Measurements from ENCODE around the gene MIB1.
"Not testable (repeated sequence)": the region's sequence is repeated elsewhere in the genome, so short reads cannot be mapped to it uniquely, and the experiment has no call there.

MIB1 gene

GRCh38 chr18:21745231-21745630 is 4.6 kb downstream of the MIB1 start:
- DNase-seq: peak; percentile 49

- DNase-seq: no peak
Measured at GRCh38 chr18:21747268-21747667, 6.7 kb downstream of the MIB1 start.

GRCh38 chr18:21747764-21748693 is 7.4 kb downstream of the MIB1 start:
- no peak for DNase-seq

GRCh38 chr18:21757833-21758232 is 17.2 kb downstream of the MIB1 start:
- DNase-seq: no peak

- DNase-seq: no peak
Measured at GRCh38 chr18:21759836-21760235, 19.2 kb downstream of the MIB1 start.

GRCh38 chr18:21760321-21760720 is 19.7 kb downstream of the MIB1 start:
- DNase-seq: no peak

GRCh38 chr18:21761471-21762115 is 21.0 kb downstream of the MIB1 start:
- no peak for DNase-seq

- DNase-seq: no peak
Measured at GRCh38 chr18:21762181-21762772, 21.7 kb downstream of the MIB1 start.

GRCh38 chr18:21763846-21764646 is 23.5 kb downstream of the MIB1 start:
- DNase-seq: no peak

GRCh38 chr18:21769206-21769605 is 28.6 kb downstream of the MIB1 start:
- no peak for DNase-seq

- DNase-seq: no peak
Measured at GRCh38 chr18:21774722-21775121, 34.1 kb downstream of the MIB1 start.

GRCh38 chr18:21777814-21778213 is 37.2 kb downstream of the MIB1 start:
- no peak for DNase-seq

- DNase-seq: no peak
Measured at GRCh38 chr18:21786526-21786925, 45.9 kb downstream of the MIB1 start.

GRCh38 chr18:21796089-21796488 is 55.5 kb downstream of the MIB1 start:
- not testable (repeated sequence) for DNase-seq

GRCh38 chr18:21798126-21798525 is 57.5 kb downstream of the MIB1 start:
- DNase-seq: no peak

- no peak for DNase-seq
Measured at GRCh38 chr18:21799721-21800120, 59.1 kb downstream of the MIB1 start.

- DNase-seq: peak; percentile 58
Measured at GRCh38 chr18:21803495-21803894, 62.9 kb downstream of the MIB1 start.

GRCh38 chr18:21805771-21806366 is 65.3 kb downstream of the MIB1 start:
- DNase-seq: no peak

- DNase-seq: no peak
Measured at GRCh38 chr18:21808185-21808584, 67.6 kb downstream of the MIB1 start.

- DNase-seq: no peak
Measured at GRCh38 chr18:21809725-21810124, 69.1 kb downstream of the MIB1 start.

- DNase-seq: no peak
Measured at GRCh38 chr18:21815101-21815500, 74.5 kb downstream of the MIB1 start.

- peak; percentile 60 for DNase-seq
Measured at GRCh38 chr18:21820033-21820810, 79.6 kb downstream of the MIB1 start.

All from hematopoietic multipotent progenitor cell treated with erythropoietin and hydrocortisone succinate and interleukin-3 and kit ligand, for 4 days (in vitro differentiated cells).